Epithelial cell of proximal tubule (primary cell): Measurements from ENCODE around the gene OPCML. TPM values are rescaled to one million over a fixed set of nuclear protein-coding genes. Genes with fewer than 3 reads are reported as not detected.

Experiments used
- DNase-seq: peaks from one replicate; pipeline ENCODE4 v3.0.0-alpha.2; 2011; ENCODE audit warnings: low read depth
- H3K4me3 ChIP-seq: 2 replicates; pipeline ENCODE4 v1.5.1; 2011; ENCODE audit warnings: low read depth, mild to moderate bottlenecking, low read length
- total RNA-seq: library from RNA; depleted of rRNA; stranded (reverse); fragments of >200 nt; gene quantifications from 2 replicates; pipeline ENCODE4 v1.2.3, GENCODE V29; 2015
- TF ChIP-seq, protein P1 (sequence below): conservative IDR thresholded peaks from 2 replicates; pipeline ENCODE4 v1.5.1; 2012; ENCODE audit warnings: low read depth, mild to moderate bottlenecking, low read length

The OPCML gene
- total RNA-seq, 1 donor from 2014 or later: not detected

DNA sequence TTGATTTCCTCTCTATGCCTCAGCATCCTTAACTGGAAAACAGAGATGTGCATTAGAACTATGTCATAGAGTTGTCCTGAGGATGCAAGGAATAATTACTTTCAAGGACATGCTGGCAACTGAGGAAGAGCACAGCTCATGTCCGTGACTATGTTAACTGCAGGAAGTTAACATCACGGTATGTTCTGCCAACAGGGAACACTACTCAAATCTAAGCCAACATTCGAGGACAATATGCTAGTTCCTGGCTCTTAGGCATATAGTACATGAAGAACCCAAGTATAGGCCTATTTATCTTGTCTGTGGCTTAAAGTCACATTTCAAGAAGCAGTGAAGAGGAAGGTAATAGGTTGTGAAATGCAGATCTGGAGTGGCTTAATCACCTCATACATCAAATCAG lies 1032.6 kb downstream of the OPCML start:
- DNase-seq: no peak
- TF ChIP-seq, protein P1, sequence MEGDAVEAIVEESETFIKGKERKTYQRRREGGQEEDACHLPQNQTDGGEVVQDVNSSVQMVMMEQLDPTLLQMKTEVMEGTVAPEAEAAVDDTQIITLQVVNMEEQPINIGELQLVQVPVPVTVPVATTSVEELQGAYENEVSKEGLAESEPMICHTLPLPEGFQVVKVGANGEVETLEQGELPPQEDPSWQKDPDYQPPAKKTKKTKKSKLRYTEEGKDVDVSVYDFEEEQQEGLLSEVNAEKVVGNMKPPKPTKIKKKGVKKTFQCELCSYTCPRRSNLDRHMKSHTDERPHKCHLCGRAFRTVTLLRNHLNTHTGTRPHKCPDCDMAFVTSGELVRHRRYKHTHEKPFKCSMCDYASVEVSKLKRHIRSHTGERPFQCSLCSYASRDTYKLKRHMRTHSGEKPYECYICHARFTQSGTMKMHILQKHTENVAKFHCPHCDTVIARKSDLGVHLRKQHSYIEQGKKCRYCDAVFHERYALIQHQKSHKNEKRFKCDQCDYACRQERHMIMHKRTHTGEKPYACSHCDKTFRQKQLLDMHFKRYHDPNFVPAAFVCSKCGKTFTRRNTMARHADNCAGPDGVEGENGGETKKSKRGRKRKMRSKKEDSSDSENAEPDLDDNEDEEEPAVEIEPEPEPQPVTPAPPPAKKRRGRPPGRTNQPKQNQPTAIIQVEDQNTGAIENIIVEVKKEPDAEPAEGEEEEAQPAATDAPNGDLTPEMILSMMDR: no peak
- H3K4me3 ChIP-seq: no peak overlapping the region

DNA sequence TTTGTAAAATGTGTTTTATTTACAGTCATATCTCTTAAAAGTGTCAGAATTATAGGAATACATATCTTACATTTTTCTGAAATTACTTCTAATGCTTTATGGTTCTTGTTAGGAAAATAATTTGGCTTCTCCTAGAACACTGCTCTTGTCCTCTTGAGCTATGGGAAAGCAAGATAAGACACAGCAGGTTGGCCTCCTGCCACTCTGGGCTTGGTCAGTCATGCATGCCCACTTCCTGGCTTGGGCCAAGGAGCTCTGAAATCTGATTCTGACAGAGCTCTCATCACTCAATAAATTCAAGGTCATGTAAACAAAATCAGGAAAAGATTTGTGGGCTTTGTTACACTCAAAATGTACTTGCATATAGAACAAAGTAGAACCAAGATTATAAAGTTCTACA lies 1036.0 kb downstream of the OPCML start:
- TF ChIP-seq, protein P1: no peak
- no peak overlapping the region for H3K4me3 ChIP-seq
- peak; percentile 6 for DNase-seq

DNA sequence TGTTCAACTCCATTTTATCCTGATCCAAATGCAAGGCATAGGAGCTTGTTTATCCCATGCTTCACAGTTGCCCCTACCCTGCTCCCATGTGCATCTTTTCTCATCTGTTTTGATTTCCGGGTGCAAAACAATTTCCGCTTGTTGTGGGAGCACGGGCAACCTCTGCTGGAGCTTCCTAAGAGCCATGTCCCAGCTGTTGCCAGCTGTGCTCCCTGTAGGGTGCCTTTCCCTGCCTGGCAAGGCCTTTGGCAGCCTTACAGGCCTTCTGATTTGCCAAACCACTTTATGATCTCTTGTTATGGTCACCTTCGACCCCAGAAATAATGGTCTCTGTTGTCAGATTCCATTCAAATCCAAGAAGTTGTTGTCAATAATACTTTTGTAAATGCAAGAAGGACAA lies 1038.5 kb downstream of the OPCML start:
- no peak overlapping the region for H3K4me3 ChIP-seq
- no peak for DNase-seq
- TF ChIP-seq, protein P1: no peak

DNA sequence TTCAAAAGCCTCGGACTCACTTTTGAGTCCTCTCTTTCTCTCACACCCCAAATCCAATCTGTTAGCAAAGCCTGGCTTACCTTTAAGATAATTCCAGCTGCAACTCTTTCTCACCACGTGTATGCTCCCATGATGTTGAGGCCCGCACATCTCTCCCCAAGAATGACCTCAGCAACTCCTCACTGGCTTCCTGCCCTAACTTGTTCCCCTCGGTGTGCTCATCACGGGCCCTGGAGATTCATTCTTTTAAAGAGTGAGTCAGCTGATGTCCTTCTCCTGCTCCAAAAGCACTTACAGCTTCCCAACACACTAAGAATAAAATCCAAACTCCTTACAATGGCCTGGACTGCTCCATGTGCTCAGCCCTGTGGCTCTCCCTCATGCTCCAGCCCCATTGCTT lies 1041.3 kb downstream of the OPCML start:
- H3K4me3 ChIP-seq: no peak overlapping the region
- no peak for DNase-seq
- TF ChIP-seq, protein P1: no peak

DNA sequence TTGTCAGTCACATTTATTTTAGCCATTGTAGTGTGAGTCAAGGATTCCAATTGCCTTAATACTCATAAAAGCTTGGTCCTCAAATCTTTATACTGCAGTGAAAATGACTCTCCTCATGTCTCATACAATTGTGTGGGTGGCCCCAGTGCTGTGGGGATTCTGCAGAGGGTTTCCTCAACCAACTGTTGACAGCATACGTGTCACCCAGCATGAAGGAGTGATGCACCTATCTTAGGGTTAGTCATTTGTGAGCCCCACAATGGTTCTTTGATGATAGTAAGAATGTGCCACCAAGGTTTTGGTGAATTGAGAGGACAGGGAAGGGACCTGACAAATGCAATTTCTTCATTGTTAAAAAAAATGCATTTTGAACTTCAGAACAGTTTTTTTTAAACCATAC lies 1046.2 kb downstream of the OPCML start:
- no peak overlapping the region for H3K4me3 ChIP-seq
- no peak for DNase-seq
- TF ChIP-seq, protein P1: no peak

DNA sequence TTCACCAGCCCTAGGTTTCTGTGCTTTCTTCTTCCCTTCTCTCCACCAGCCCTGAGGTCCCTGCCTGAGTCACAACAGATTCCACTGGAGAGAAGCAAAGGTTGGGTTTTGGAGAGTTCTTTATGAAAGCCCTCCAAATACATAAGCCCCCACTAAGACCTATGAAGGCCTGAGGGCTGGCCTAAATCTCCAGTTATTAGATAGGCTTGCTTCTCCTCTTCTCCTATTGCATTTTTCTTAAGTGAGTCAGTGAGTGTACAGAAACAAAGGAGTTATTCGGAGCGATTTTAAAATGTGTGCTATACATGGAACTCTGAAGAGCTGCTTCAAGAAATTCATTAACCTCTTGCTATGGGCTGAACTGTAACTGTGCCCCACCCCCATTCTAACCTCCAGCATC lies 1057.3 kb downstream of the OPCML start:
- no peak overlapping the region for H3K4me3 ChIP-seq
- TF ChIP-seq, protein P1: no peak
- DNase-seq: no peak

DNA sequence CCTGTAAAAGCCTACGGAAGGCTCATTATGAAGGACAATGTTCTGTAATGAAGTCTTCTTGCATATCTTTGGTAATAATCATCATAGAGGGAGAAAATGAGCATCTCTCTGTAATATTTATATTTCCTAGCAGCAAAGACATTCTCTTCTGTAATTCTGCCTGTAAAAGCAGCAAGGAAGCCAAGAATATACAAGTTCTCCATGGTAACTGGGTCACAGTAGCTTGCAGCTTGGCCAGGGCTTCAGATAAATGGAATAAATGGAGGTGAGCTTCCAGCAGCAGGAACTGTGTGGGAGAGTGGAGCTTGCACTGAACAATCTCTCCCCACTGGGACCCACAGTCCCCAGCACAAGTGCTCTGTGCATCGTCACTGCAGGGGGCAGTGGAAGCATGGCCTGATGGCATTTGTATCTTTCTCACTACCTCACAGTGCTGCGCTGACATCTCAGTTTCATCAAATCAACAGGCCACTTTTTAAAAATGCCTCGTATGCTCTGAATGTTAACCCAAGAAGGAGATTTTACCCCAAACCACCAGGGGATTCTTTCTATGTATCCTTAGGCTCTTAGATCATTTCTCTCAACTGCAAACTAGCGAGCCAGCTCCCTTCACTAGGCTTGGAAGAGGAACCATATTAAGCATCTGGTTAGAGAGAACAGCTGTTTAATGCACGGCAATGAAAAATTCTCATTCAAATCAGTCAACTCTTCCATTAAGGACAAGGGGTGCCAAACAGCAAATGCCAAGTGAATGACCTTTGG lies 1059.7 kb downstream of the OPCML start:
- DNase-seq: no peak
- H3K4me3 ChIP-seq: no peak overlapping the region
- TF ChIP-seq, protein P1: no peak
